Adrenal gland (tissue), 12 donors: ENCODE data around the gene VPS8. TPM values are rescaled to one million over a fixed set of nuclear protein-coding genes. Genes with fewer than 3 reads are reported as not detected.

Source experiments
- DNase-seq, 7 donors: peaks; one replicate each; pipeline ENCODE4 v3.0.0-alpha.2; 2019 to 2020
- H3K27ac ChIP-seq, 5 donors: fragments of 200-600 bp; sonication (generic) in 4 of 5; 1 replicate in 3 of 5; 2 replicates in 2 of 5; pipeline versions ENCODE4 v1.5.1 to v1.8.0; 2016 to 2020; ENCODE audit warnings: mild to moderate bottlenecking in 1 of 5
- H3K27me3 ChIP-seq: fragments of 200-600 bp; 2 replicates; pipeline ENCODE4 v1.8.0; 2021
- H3K36me3 ChIP-seq, 2 donors: fragments of 200-600 bp; replicated peaks in 1 of 2; 1 replicate in 1 of 2; 2 replicates in 1 of 2; pipeline versions ENCODE4 v1.5.1 to v1.8.0; 2018 to 2022
- H3K4me1 ChIP-seq, 2 donors: fragments of 200-600 bp; replicated peaks in 1 of 2; 1 replicate in 1 of 2; 2 replicates in 1 of 2; pipeline versions ENCODE4 v1.5.1 to v1.8.0; 2018 to 2021
- H3K4me3 ChIP-seq, 4 donors: fragments of 200-600 bp; sonication (generic) in 3 of 4; one replicate each; pipeline ENCODE4 v1.5.1; 2016 to 2018
- H3K9me3 ChIP-seq, 3 donors: fragments of 200-600 bp; sonication (generic) in 1 of 3; replicated peaks in 1 of 3; 1 replicate in 2 of 3; 2 replicates in 1 of 3; pipeline versions ENCODE4 v1.5.1 to v1.8.0; 2016 to 2021
- POLR2A ChIP-seq, 2 donors: fragments of 450-650 bp; IDR thresholded peaks; one replicate each; pipeline ENCODE4 v1.6.1; 2017; ENCODE audit warnings: antibody characterized with exemption in 2 of 2, mild to moderate bottlenecking in 2 of 2, moderate library complexity in 1 of 2
- WGBS, 4 donors: extraction: QIAGEN DNeasy Blood & Tissue Kit in 2 of 4; methylation state at CpG; one replicate each; pipeline versions ENCODE4 v1.1.5 to v1.1.7; 2013 to 2017; 5-methylcytosine and 5-hydroxymethylcytosine counted together
- intact Hi-C, 2 donors: fragments of 100-400 bp; cut with DNase I; formaldehyde crosslinking; loops; one replicate each; pipeline versions ENCODE4 v1.14.1 to v1.15.0; 2022 to 2023
- polyA plus RNA-seq, 3 donors: library from polyadenylated mRNA; stranded (reverse); fragments of 200-250 nt in 2 of 3; fragments of 350-450 nt in 1 of 3; fragmentation: Illumina TruSeq in 1 of 3; extraction: RNeasy Lipid Tissue Mini Kit (QIAGEN cat#74804) in 1 of 3; gene quantifications; one replicate each; pipeline ENCODE4 v1.2.3, GENCODE V29; 2013 to 2014
- total RNA-seq, 9 donors: library from RNA; depleted of rRNA in 4 of 9; stranded (reverse); fragments of >200 nt in 4 of 9; fragments of 120-200 nt in 1 of 9; fragmentation: NEBNext Ultra II Directional in 1 of 9; extraction: Animal tissue kit (Norgen Biotek cat#: 25700) in 1 of 9; gene quantifications; one replicate each; pipeline versions ENCODE4 v1.1.0 to v1.2.4, GENCODE V29; 2013 to 2023
- TF ChIP-seq, protein P1 (sequence below), 6 experiments: fragments of 450-650 bp in 4 of 6; fragments of 200-600 bp in 2 of 6; sonication (generic) in 1 of 6; IDR thresholded peaks; 1 replicate in 5 of 6; 2 replicates in 1 of 6; pipeline versions ENCODE4 v1.5.1 to v1.8.0; 2016 to 2021; ENCODE audit warnings: antibody characterized with exemption in 6 of 6, mild to moderate bottlenecking in 2 of 6, moderate library complexity in 1 of 6
- donor health status: healthy with polysubstance abuse.
- donor health status: Bipolar disorder and iron deficiency.
- donor health status: DM: yes; HTN: yes; CAD: no.
- donor health status: DM: no; HTN: no; CAD: no.
- donor health status: DM: no; HTN: no; CAD: no.
- donor health status: DM: yes; HTN: yes; CAD: no.

The VPS8 gene
- total and polyA plus RNA-seq, 12 donors: 17.6 to 96.4 (median 33.9) TPM

GRCh38 chr3:184796551-184796950 lies 15.4 kb upstream of the VPS8 start:
- H3K27me3 ChIP-seq: no peaks in the 10 kb centered on the region
- H3K36me3 ChIP-seq: no peaks in the 10 kb centered on the region
- H3K9me3 ChIP-seq: no peaks in the 10 kb centered on the region
- DNase-seq: no peak
- no peak overlapping the region for H3K27ac ChIP-seq
- intact Hi-C loops: no loop called here
- WGBS, 4 donors: 52 to 72% (median 66%) methylated on average over 8 of the region's 8 CpGs
- H3K4me3 ChIP-seq: no peak overlapping the region
- TF ChIP-seq, protein P1, sequence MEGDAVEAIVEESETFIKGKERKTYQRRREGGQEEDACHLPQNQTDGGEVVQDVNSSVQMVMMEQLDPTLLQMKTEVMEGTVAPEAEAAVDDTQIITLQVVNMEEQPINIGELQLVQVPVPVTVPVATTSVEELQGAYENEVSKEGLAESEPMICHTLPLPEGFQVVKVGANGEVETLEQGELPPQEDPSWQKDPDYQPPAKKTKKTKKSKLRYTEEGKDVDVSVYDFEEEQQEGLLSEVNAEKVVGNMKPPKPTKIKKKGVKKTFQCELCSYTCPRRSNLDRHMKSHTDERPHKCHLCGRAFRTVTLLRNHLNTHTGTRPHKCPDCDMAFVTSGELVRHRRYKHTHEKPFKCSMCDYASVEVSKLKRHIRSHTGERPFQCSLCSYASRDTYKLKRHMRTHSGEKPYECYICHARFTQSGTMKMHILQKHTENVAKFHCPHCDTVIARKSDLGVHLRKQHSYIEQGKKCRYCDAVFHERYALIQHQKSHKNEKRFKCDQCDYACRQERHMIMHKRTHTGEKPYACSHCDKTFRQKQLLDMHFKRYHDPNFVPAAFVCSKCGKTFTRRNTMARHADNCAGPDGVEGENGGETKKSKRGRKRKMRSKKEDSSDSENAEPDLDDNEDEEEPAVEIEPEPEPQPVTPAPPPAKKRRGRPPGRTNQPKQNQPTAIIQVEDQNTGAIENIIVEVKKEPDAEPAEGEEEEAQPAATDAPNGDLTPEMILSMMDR (IDR thresholded peaks at IDR 0.05): no peak
- no peak for TF ChIP-seq POLR2A (IDR thresholded peaks at IDR 0.05)
- H3K4me1 ChIP-seq: no peaks in the 10 kb centered on the region

GRCh38 chr3:184796954-184797353 lies 15.0 kb upstream of the VPS8 start:
- Histone ChIP-seq H3K9me3 (no peaks in the 10 kb centered on the region), H3K4me1 (no peaks in the 10 kb centered on the region), H3K36me3 (no peaks in the 10 kb centered on the region), H3K27ac (no peak overlapping the region), H3K4me3 (no peak overlapping the region), H3K27me3 (no peaks in the 10 kb centered on the region)
- 89 to 97% (median 90%) methylated on average over 3 of the region's 3 CpGs for WGBS, 4 donors
- TF ChIP-seq, protein P1 (IDR thresholded peaks at IDR 0.05): no peak
- TF ChIP-seq POLR2A (IDR thresholded peaks at IDR 0.05): no peak
- DNase-seq: no peak
- intact Hi-C loops: no loop called here

- no peak for DNase-seq
- H3K27ac ChIP-seq: no peak overlapping the region
- H3K36me3 ChIP-seq: no peaks in the 10 kb centered on the region
- H3K9me3 ChIP-seq: no peaks in the 10 kb centered on the region
- H3K4me1 ChIP-seq: no peaks in the 10 kb centered on the region
- H3K4me3 ChIP-seq: no peak overlapping the region
- 79 to 89% (median 84%) methylated on average over 3 of the region's 3 CpGs for WGBS, 4 donors
- TF ChIP-seq, protein P1 (IDR thresholded peaks at IDR 0.05): no peak
- TF ChIP-seq POLR2A (IDR thresholded peaks at IDR 0.05): no peak
- intact Hi-C loops: no loop called here
- H3K27me3 ChIP-seq: no peaks in the 10 kb centered on the region
Observed at GRCh38 chr3:184798120-184798519, 13.8 kb upstream of the VPS8 start.

DNA sequence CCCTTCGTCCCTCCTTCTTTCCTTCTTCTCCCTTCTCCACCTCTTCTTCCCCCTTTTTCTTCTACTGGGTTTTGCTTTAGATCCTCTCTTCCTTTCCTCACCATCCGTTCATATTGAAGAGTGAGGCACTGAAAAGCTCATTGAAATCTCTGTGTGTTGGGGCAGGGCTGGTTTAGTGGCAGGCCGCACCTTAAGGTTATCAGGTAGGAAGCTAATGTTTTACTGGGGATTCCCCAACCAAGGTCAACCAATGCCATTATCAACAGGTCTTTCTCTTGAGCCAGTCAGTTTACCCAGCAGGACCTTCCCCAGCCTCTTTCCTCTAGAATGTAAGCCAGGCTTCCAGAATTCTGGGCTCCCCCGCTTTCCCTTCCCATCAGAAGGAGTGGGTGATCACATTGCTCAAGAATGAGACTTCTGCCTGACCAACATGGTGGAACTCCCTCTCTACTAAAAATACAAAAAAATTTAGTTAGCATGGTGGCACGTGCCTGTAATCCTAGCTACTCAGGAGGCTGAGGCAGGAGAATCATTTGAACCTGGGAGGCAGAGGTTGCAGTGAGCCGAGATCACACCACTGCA lies 11.5 kb upstream of the VPS8 start:
- WGBS, 4 donors: 79 to 87% (median 86%) methylated on average over 6 of the region's 6 CpGs
- no peak overlapping the region for H3K27ac ChIP-seq
- peaks cover 0 to 6% of the 10 kb centered on the region in 2 donors for H3K4me1 ChIP-seq
- intact Hi-C loops: no loop called here
- H3K27me3 ChIP-seq: no peaks in the 10 kb centered on the region
- H3K36me3 ChIP-seq: no peaks in the 10 kb centered on the region
- no peak for DNase-seq
- no peak overlapping the region for H3K4me3 ChIP-seq
- no peaks in the 10 kb centered on the region for H3K9me3 ChIP-seq
- TF ChIP-seq POLR2A (IDR thresholded peaks at IDR 0.05): no peak
- TF ChIP-seq, protein P1 (IDR thresholded peaks at IDR 0.05): no peak
